ENCODE data around the gene ATRN. TPM values are rescaled to one million over a fixed set of nuclear protein-coding genes. Genes with fewer than 3 reads are reported as not detected.

ATRN gene
- total and polyA plus RNA-seq, 2 donors (not counting 3 experiments of a cell fraction or from before 2014, with no cell fraction given): 32.3 to 33.1 TPM

DNA sequence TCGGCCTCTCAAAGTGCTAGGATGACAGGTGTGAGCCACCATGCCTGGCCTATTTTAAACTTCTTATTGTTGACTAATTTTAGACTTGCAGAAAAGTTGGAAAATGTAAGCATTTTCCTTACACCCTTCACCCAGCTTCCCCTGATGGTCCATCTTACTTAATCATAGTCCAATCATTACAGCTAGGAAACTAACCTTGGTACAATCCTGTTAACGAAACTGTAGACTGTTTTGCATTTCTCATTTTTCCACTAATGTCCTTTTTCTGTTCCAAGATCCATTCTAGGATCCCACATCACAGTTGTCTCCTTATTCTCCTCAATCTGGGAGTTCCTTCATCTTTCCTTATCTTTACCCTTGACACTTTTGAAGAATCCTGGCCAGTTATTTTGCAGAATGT lies 193.0 kb downstream of the ATRN start:
- BruUV-seq (replicated peaks): no TSS peak
- no peak overlapping the region for H2AFZ ChIP-seq (ENCODE audit: low read depth, low read length)
- no peaks in the 10 kb centered on the region for H3K4me1 ChIP-seq (ENCODE audit: control insufficient read depth, extremely low read depth, insufficient read depth, low read length)
- DNase-seq (ENCODE audit: low read depth, low spot score) (no peak), FAIRE-seq (no peak)
- peaks cover 30 to 43% of the 10 kb centered on the region in 2 experiments for H3K27me3 ChIP-seq (ENCODE audit: control insufficient read depth in 2 of 2, insufficient read depth in 2 of 2, low read length in 2 of 2)
- no peaks in the 10 kb centered on the region for H3K9me1 ChIP-seq (replicated peaks; ENCODE audit: control insufficient read depth, extremely low read depth, insufficient read depth, low read length)
- POLR2A ChIA-PET: no interaction called here
- H3K27ac ChIP-seq (ENCODE audit: insufficient read depth, low read depth, low read length): no peak overlapping the region
- no peak for TF ChIP-seq MYC (IDR thresholded peaks at IDR 0.05; ENCODE audit: low read depth, low read length)
- no peak for TF ChIP-seq GATA2 (IDR thresholded peaks at IDR 0.05; ENCODE audit: insufficient read depth, insufficient read length, low read depth, low read length)
- no peak for TF ChIP-seq JUN (IDR thresholded peaks at IDR 0.05; ENCODE audit: borderline replicate concordance, insufficient read depth, insufficient read length, low read depth)
- H3K4me2 ChIP-seq (ENCODE audit: insufficient read depth, low read length): no peak overlapping the region
- no peak overlapping the region for H3K9ac ChIP-seq (replicated peaks; ENCODE audit: extremely low read depth, insufficient read depth, low read length)
- no peaks in the 10 kb centered on the region for H3K36me3 ChIP-seq (ENCODE audit: control insufficient read depth in 2 of 2, extremely low read depth in 1 of 2, insufficient read depth in 2 of 2, low read length in 2 of 2)
- CTCF ChIA-PET: interaction anchor here (0.7 kb wide), 1 partner anchor 13 kb away, joined by 3 read pairs; no protein-coding TSS in a partner anchor
- dilution Hi-C loops (cut with MboI; ENCODE audit: extremely low pct_ligation_motif_present, low sequenced_read_pairs): no loop called here
- H3K4me3 ChIP-seq (replicated peaks in 1 of 3; ENCODE audit: insufficient read depth in 1 of 3, low read depth in 1 of 3, low read length in 3 of 3): no peak overlapping the region
- intact Hi-C loops (cut with micrococcal nuclease): no loop called here
- H4K20me1 ChIP-seq (replicated peaks; ENCODE audit: control insufficient read depth, extremely low read depth, insufficient read depth, low read length): no peaks in the 10 kb centered on the region
- H3K79me2 ChIP-seq (ENCODE audit: control insufficient read depth, insufficient read depth, low read length): no peaks in the 10 kb centered on the region
- H3K9me3 ChIP-seq (replicated peaks; ENCODE audit: control insufficient read depth, insufficient read depth, low read length): no peaks in the 10 kb centered on the region

DNA sequence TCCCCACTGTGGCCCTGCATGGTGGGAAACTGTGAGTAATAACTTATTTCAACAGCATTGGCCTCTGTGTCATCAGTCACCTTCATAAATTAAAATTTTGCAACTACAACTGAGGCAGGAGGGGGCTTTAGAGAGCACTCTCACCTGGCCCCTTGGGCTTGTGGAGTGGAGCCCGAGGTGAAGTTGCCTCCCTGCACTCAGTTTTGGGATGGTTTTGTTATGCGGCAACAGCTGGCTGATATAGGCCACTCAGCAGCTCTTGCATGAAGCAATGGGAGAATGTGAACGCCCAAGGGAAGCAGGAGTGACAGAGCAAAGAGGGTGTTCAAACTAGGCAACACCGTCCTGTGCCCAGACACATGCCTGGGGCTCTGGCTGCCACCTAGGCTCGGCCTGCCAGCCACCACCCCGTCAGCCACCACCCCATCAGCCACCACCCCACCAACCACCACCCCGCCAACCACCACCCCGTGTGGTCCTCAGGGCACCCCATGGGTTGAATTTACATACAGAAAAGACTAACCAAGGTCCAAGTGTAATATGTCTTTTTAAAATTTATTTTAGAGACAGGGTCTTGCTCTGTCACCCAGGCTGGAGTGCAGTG lies 196.7 kb downstream of the ATRN start:
- ChIA-PET POLR2A (no interaction called here), CTCF (interaction anchor here (1.1 to 1.7 kb wide), 3 partner anchors 10 to 104 kb away, joined by 3 to 17 read pairs (median 4); no protein-coding TSS in a partner anchor)
- no peaks in the 10 kb centered on the region for H3K79me2 ChIP-seq (ENCODE audit: control insufficient read depth, insufficient read depth, low read length)
- dilution Hi-C loops (cut with MboI; ENCODE audit: extremely low pct_ligation_motif_present, low sequenced_read_pairs) (no loop called here), intact Hi-C loops (cut with micrococcal nuclease) (no loop called here)
- H3K9ac ChIP-seq (replicated peaks; ENCODE audit: extremely low read depth, insufficient read depth, low read length): no peak overlapping the region
- no TSS peak for BruUV-seq (replicated peaks)
- no peak overlapping the region for H3K27ac ChIP-seq (ENCODE audit: insufficient read depth, low read depth, low read length)
- no peak overlapping the region for H3K4me2 ChIP-seq (ENCODE audit: insufficient read depth, low read length)
- H3K4me1 ChIP-seq (ENCODE audit: control insufficient read depth, extremely low read depth, insufficient read depth, low read length): no peaks in the 10 kb centered on the region
- no peaks in the 10 kb centered on the region for H3K9me1 ChIP-seq (replicated peaks; ENCODE audit: control insufficient read depth, extremely low read depth, insufficient read depth, low read length)
- H3K27me3 ChIP-seq (ENCODE audit: control insufficient read depth in 2 of 2, insufficient read depth in 2 of 2, low read length in 2 of 2): peaks cover 14 to 21% of the 10 kb centered on the region in 2 experiments
- FAIRE-seq (no peak), DNase-seq (ENCODE audit: low read depth, low spot score) (no peak)
- no peak overlapping the region for H2AFZ ChIP-seq (ENCODE audit: low read depth, low read length)
- H3K36me3 ChIP-seq (ENCODE audit: control insufficient read depth in 2 of 2, extremely low read depth in 1 of 2, insufficient read depth in 2 of 2, low read length in 2 of 2): no peaks in the 10 kb centered on the region
- TF ChIP-seq POLR2A (IDR thresholded peaks at IDR 0.05; ENCODE audit: low read depth, low read length) (no peak), MYC (IDR thresholded peaks at IDR 0.05; ENCODE audit: low read depth, low read length) (no peak), JUN (IDR thresholded peaks at IDR 0.05; ENCODE audit: borderline replicate concordance, insufficient read depth, insufficient read length, low read depth) (no peak), FOS (IDR thresholded peaks at IDR 0.05; ENCODE audit: borderline replicate concordance, insufficient read depth, low read length) (no peak), EZH2 (IDR thresholded peaks at IDR 0.05; ENCODE audit: borderline replicate concordance, low read depth, low read length, severe bottlenecking) (no peak)
- TF ChIP-seq, protein P1, sequence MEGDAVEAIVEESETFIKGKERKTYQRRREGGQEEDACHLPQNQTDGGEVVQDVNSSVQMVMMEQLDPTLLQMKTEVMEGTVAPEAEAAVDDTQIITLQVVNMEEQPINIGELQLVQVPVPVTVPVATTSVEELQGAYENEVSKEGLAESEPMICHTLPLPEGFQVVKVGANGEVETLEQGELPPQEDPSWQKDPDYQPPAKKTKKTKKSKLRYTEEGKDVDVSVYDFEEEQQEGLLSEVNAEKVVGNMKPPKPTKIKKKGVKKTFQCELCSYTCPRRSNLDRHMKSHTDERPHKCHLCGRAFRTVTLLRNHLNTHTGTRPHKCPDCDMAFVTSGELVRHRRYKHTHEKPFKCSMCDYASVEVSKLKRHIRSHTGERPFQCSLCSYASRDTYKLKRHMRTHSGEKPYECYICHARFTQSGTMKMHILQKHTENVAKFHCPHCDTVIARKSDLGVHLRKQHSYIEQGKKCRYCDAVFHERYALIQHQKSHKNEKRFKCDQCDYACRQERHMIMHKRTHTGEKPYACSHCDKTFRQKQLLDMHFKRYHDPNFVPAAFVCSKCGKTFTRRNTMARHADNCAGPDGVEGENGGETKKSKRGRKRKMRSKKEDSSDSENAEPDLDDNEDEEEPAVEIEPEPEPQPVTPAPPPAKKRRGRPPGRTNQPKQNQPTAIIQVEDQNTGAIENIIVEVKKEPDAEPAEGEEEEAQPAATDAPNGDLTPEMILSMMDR (IDR thresholded peaks at IDR 0.05; ENCODE audit: extremely low read depth in 1 of 2, insufficient read depth in 1 of 2, low read depth in 1 of 2, low read length in 2 of 2): no peak
- no peak overlapping the region for H3K4me3 ChIP-seq (replicated peaks in 1 of 3; ENCODE audit: insufficient read depth in 1 of 3, low read depth in 1 of 3, low read length in 3 of 3)
- no peaks in the 10 kb centered on the region for H4K20me1 ChIP-seq (replicated peaks; ENCODE audit: control insufficient read depth, extremely low read depth, insufficient read depth, low read length)
- no peaks in the 10 kb centered on the region for H3K9me3 ChIP-seq (replicated peaks; ENCODE audit: control insufficient read depth, insufficient read depth, low read length)
